Measurements from ENCODE around the gene CCDC28B.

- no peak for TF ChIP-seq CTCF (IDR thresholded peaks at IDR 0.05)
- TF ChIP-seq SIN3A (IDR thresholded peaks at IDR 0.05; ENCODE audit: borderline replicate concordance, low read depth, low read length): no peak
- TF ChIP-seq RAD21 (IDR thresholded peaks at IDR 0.05; ENCODE audit: low read length): no peak
These were observed 8.1 kb downstream of the CCDC28B start for GRCh38 chr1:32208469-32208868.

All from SK-N-SH (cell line).